Smooth muscle cell (in vitro differentiated cells): Measurements from ENCODE around the gene BCL2L1. TPM values are rescaled to one million over a fixed set of nuclear protein-coding genes. Genes with fewer than 3 reads are reported as not detected.
"Not testable (repeated sequence)": the region's sequence is repeated elsewhere in the genome, so short reads cannot be mapped to it uniquely, and the experiment has no call there.

Source experiments
- DNase-seq: peaks from one replicate; lab custom pipeline; 2025; ENCODE audit not compliant: unreplicated experiment; lab: John Stamatoyannopoulos, UW
- H2AFZ ChIP-seq: fragments of 200-600 bp; sonication (generic); 2 replicates; pipeline ENCODE4 v1.6.0; 2016; ENCODE audit warnings: antibody characterized with exemption, low read depth, mild to moderate bottlenecking
- H3F3A ChIP-seq: fragments of 200-600 bp; sonication (generic); 2 replicates; pipeline ENCODE4 v1.6.0; 2017; ENCODE audit warnings: antibody characterized with exemption, low read depth
- H3K27ac ChIP-seq: fragments of 200-600 bp; sonication (generic); 2 replicates; pipeline ENCODE4 v1.5.1; 2016; ENCODE audit warnings: low read depth, mild to moderate bottlenecking
- H3K27me3 ChIP-seq: fragments of 200-600 bp; sonication (generic); 2 replicates; pipeline ENCODE4 v1.6.1; 2016; ENCODE audit warnings: low read depth, mild to moderate bottlenecking
- H3K36me3 ChIP-seq: fragments of 200-600 bp; sonication (generic); 2 replicates; pipeline ENCODE4 v1.5.1; 2016; ENCODE audit warnings: low read depth
- H3K4me1 ChIP-seq: fragments of 200-600 bp; sonication (generic); 2 replicates; pipeline ENCODE4 v1.5.1; 2016; ENCODE audit warnings: low read depth
- H3K4me2 ChIP-seq: fragments of 200-600 bp; sonication (generic); 2 replicates; pipeline ENCODE4 v1.6.0; 2016; ENCODE audit warnings: mild to moderate bottlenecking
- H3K4me3 ChIP-seq: fragments of 200-600 bp; sonication (generic); 2 replicates; pipeline ENCODE4 v1.5.1; 2016; ENCODE audit warnings: mild to moderate bottlenecking
- H3K79me2 ChIP-seq: fragments of 200-600 bp; sonication (generic); 2 replicates; pipeline ENCODE4 v1.6.0; 2016; ENCODE audit warnings: low read depth, mild to moderate bottlenecking
- H3K9ac ChIP-seq: fragments of 200-600 bp; sonication (generic); 2 replicates; pipeline ENCODE4 v1.6.0; 2016; ENCODE audit warnings: low read depth
- H3K9me3 ChIP-seq: fragments of 200-600 bp; sonication (generic); replicated peaks from 2 replicates; pipeline ENCODE4 v1.5.1; 2016; ENCODE audit warnings: low read depth
- H4K20me1 ChIP-seq: fragments of 200-600 bp; sonication (generic); 2 replicates; pipeline ENCODE4 v1.6.0; 2016; ENCODE audit warnings: low read depth
- WGBS: methylation state at CpG from one replicate; pipeline ENCODE4 v1.1.7; 2016; ENCODE audit warnings: low lambda C conversion rate; 5-methylcytosine and 5-hydroxymethylcytosine counted together
- polyA plus RNA-seq: library from polyadenylated mRNA; unstranded; fragments of >200 nt; fragmentation: Nextera tagmentation; extraction: Ambion mirVana; gene quantifications from 2 replicates; pipeline ENCODE4 v1.2.1, GENCODE V29; 2016
- total RNA-seq: library from RNA; depleted of rRNA; stranded (reverse); fragments of >200 nt; gene quantifications from 2 replicates; pipeline ENCODE4 v1.2.3, GENCODE V29; 2014
- TF ChIP-seq, protein P1 (sequence below): fragments of 200-600 bp; sonication (generic); IDR thresholded peaks from 2 replicates; pipeline ENCODE4 v1.5.1; 2017; ENCODE audit warnings: borderline replicate concordance, mild to moderate bottlenecking, antibody characterized with exemption; ENCODE audit not compliant: insufficient read depth, poor library complexity, severe bottlenecking

The BCL2L1 gene
- total and polyA plus RNA-seq, 2 experiments from 2014 or later = 24.8 to 47.0 TPM

- Histone ChIP-seq H3K27ac (no peak overlapping the region), H3K36me3 (no peaks in the 10 kb centered on the region), H3K4me1 (no peaks in the 10 kb centered on the region), H3K79me2 (no peaks in the 10 kb centered on the region), H4K20me1 (no peaks in the 10 kb centered on the region), H3K4me2 (no peak overlapping the region), H3K4me3 (no peak overlapping the region), H3K9me3 (no peaks in the 10 kb centered on the region), H3K27me3 (peaks cover 10% of the 10 kb centered on the region), H2AFZ (no peak overlapping the region), H3F3A (no peaks in the 10 kb centered on the region), H3K9ac (no peak overlapping the region)
- DNase-seq = no peak
- TF ChIP-seq, protein P1, sequence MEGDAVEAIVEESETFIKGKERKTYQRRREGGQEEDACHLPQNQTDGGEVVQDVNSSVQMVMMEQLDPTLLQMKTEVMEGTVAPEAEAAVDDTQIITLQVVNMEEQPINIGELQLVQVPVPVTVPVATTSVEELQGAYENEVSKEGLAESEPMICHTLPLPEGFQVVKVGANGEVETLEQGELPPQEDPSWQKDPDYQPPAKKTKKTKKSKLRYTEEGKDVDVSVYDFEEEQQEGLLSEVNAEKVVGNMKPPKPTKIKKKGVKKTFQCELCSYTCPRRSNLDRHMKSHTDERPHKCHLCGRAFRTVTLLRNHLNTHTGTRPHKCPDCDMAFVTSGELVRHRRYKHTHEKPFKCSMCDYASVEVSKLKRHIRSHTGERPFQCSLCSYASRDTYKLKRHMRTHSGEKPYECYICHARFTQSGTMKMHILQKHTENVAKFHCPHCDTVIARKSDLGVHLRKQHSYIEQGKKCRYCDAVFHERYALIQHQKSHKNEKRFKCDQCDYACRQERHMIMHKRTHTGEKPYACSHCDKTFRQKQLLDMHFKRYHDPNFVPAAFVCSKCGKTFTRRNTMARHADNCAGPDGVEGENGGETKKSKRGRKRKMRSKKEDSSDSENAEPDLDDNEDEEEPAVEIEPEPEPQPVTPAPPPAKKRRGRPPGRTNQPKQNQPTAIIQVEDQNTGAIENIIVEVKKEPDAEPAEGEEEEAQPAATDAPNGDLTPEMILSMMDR = no peak
- WGBS = 71% methylated on average over 5 of the region's 5 CpGs
Observed at GRCh38 chr20:31653561-31653960, 69.1 kb downstream of the BCL2L1 start.

- no peaks in the 10 kb centered on the region for H3K9me3 ChIP-seq
- no peak overlapping the region for H3K27ac ChIP-seq
- H3K4me3 ChIP-seq = no peak overlapping the region
- no peaks in the 10 kb centered on the region for H3K36me3 ChIP-seq
- H3K27me3 ChIP-seq = peaks cover 10% of the 10 kb centered on the region
- H2AFZ ChIP-seq = no peak overlapping the region
- H3K4me2 ChIP-seq = no peak overlapping the region
- DNase-seq = no peak
- H3K9ac ChIP-seq = no peak overlapping the region
- TF ChIP-seq, protein P1 = no peak
- no peaks in the 10 kb centered on the region for H4K20me1 ChIP-seq
- H3F3A ChIP-seq = no peaks in the 10 kb centered on the region
- 81% methylated on average over 5 of the region's 5 CpGs for WGBS
- H3K4me1 ChIP-seq = no peaks in the 10 kb centered on the region
- H3K79me2 ChIP-seq = no peaks in the 10 kb centered on the region
Observed at GRCh38 chr20:31652917-31653396, 69.7 kb downstream of the BCL2L1 start.

DNA sequence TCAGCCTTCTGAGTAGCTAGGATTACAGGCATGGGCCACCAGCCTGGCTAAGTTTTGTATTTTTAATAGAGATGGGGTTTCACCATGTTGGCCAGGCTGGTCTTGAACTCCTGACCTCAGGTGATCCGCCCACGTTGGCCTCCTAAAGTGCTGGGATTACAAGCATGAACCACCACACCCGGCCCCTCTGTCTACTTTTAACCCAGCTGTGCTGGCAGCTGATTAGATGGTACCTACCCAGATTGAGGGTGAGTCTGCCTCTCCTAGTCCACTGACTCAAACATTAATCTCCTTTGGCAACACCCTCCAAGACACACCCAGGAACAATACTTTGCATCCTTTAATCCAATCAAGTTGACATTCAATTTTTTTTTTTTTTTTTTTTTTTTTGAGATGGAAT lies 74.6 kb downstream of the BCL2L1 start:
- H3K79me2 ChIP-seq, H3K9ac ChIP-seq, H3K36me3 ChIP-seq, H3K4me2 ChIP-seq, H3K4me1 ChIP-seq, H3K4me3 ChIP-seq, H3F3A ChIP-seq, H3K27ac ChIP-seq, H3K9me3 ChIP-seq, H4K20me1 ChIP-seq, H3K27me3 ChIP-seq, H2AFZ ChIP-seq, DNase-seq: not testable (repeated sequence)
- 88% methylated on average over 3 of the region's 3 CpGs for WGBS

GRCh38 chr20:31644701-31645100 lies 78.0 kb downstream of the BCL2L1 start:
- Histone ChIP-seq H3K9me3 (no peaks in the 10 kb centered on the region), H3K4me1 (no peaks in the 10 kb centered on the region), H3F3A (no peaks in the 10 kb centered on the region), H3K4me2 (no peak overlapping the region), H3K4me3 (no peak overlapping the region), H3K27me3 (no peaks in the 10 kb centered on the region), H3K27ac (no peak overlapping the region), H2AFZ (no peak overlapping the region), H3K9ac (no peak overlapping the region), H3K79me2 (no peaks in the 10 kb centered on the region), H4K20me1 (no peaks in the 10 kb centered on the region), H3K36me3 (no peaks in the 10 kb centered on the region)
- TF ChIP-seq, protein P1 = no peak
- DNase-seq = no peak
- WGBS = 85% methylated on average over 8 of the region's 8 CpGs
